Dermis microvascular lymphatic vessel endothelial cell (primary cell): ENCODE data around the gene MTUS2. TPM values are rescaled to one million over a fixed set of nuclear protein-coding genes. Genes with fewer than 3 reads are reported as not detected.

Experiments used
- DNase-seq, 2 donors: peaks; one replicate each; pipeline versions ENCODE4 v3.0.0 to v3.0.0-alpha.2; 2010; ENCODE audit warnings: low read depth in 2 of 2
- total RNA-seq: library from RNA; depleted of rRNA; stranded (reverse); fragments of >200 nt; gene quantifications from 2 replicates; pipeline ENCODE4 v1.2.1, GENCODE V29; 2014

MTUS2 gene
- total RNA-seq, 1 donor from 2014 or later, result not detected

- DNase-seq, result peak in 1 of 2 donors; percentile 29
These were observed 683.1 kb downstream of the MTUS2 start for GRCh38 chr13:29503041-29503837.

- no peak for DNase-seq
These were observed 684.6 kb downstream of the MTUS2 start for GRCh38 chr13:29504691-29505090.

- no peak for DNase-seq
These were observed 685.4 kb downstream of the MTUS2 start for GRCh38 chr13:29505511-29505910.

- no peak for DNase-seq
These were observed 685.8 kb downstream of the MTUS2 start for GRCh38 chr13:29505950-29506349.

- no peak for DNase-seq
These were observed 687.2 kb downstream of the MTUS2 start for GRCh38 chr13:29507356-29507755.

GRCh38 chr13:29508130-29508875 lies 688.2 kb downstream of the MTUS2 start:
- peak; percentile 61 to 80 for DNase-seq

GRCh38 chr13:29508876-29509252 lies 688.7 kb downstream of the MTUS2 start:
- DNase-seq, result no peak

GRCh38 chr13:29509999-29510589 lies 690.0 kb downstream of the MTUS2 start:
- DNase-seq, result no peak

GRCh38 chr13:29510651-29511084 lies 690.5 kb downstream of the MTUS2 start:
- no peak for DNase-seq

- no peak for DNase-seq
These were observed 691.1 kb downstream of the MTUS2 start for GRCh38 chr13:29511106-29511796.

GRCh38 chr13:29511980-29512379 lies 691.8 kb downstream of the MTUS2 start:
- no peak for DNase-seq

- DNase-seq, result no peak
These were observed 693.2 kb downstream of the MTUS2 start for GRCh38 chr13:29513002-29513980.

- no peak for DNase-seq
These were observed 694.0 kb downstream of the MTUS2 start for GRCh38 chr13:29513981-29514719.

GRCh38 chr13:29514720-29515310 lies 694.7 kb downstream of the MTUS2 start:
- DNase-seq, result no peak

- DNase-seq, result peak in 1 of 2 donors; percentile 32
These were observed 695.2 kb downstream of the MTUS2 start for GRCh38 chr13:29515372-29515771.

- no peak for DNase-seq
These were observed 695.9 kb downstream of the MTUS2 start for GRCh38 chr13:29516012-29516411.

GRCh38 chr13:29516880-29517279 lies 696.7 kb downstream of the MTUS2 start:
- no peak for DNase-seq

GRCh38 chr13:29519921-29520320 lies 699.8 kb downstream of the MTUS2 start:
- no peak for DNase-seq

GRCh38 chr13:29520671-29521070 lies 700.5 kb downstream of the MTUS2 start:
- DNase-seq, result no peak
